Measurements from ENCODE around the gene SUDS3.

Gene SUDS3

GRCh38 chr12:118344829-118345228 lies 31.5 kb upstream of the SUDS3 start:
- Histone ChIP-seq H2AK5ac (ENCODE audit: low read depth, low read length) (no peak overlapping the region), H4K91ac (ENCODE audit: low read depth, low read length, poor library complexity) (no peak overlapping the region), H3K9me3 (replicated peaks in 1 of 2; ENCODE audit: control insufficient read depth in 2 of 2, insufficient read depth in 1 of 2, low read depth in 1 of 2, low read length in 2 of 2) (no peaks in the 10 kb centered on the region), H3K4me1 (ENCODE audit: control insufficient read depth in 2 of 2, insufficient read depth in 1 of 2, low read depth in 1 of 2, low read length in 2 of 2) (no peaks in the 10 kb centered on the region), H3K18ac (ENCODE audit: low read length) (no peak overlapping the region), H3K14ac (ENCODE audit: low read length) (no peak overlapping the region), H3K4ac (ENCODE audit: low read length) (no peak overlapping the region), H2AFZ (ENCODE audit: low read length) (no peak overlapping the region), H3K23ac (ENCODE audit: low read depth, low read length, poor library complexity) (no peak overlapping the region), H2BK5ac (ENCODE audit: low read length) (no peak overlapping the region), H3K27ac (replicated peaks; ENCODE audit: low read length) (no peak overlapping the region), H3K36me3 (replicated peaks in 1 of 2; ENCODE audit: control insufficient read depth in 2 of 2, insufficient read depth in 2 of 2, low read length in 2 of 2) (no peaks in the 10 kb centered on the region), H2BK15ac (ENCODE audit: low read length) (no peak overlapping the region), H3K9ac (ENCODE audit: low read depth, low read length, poor library complexity) (no peak overlapping the region), H3K27me3 (ENCODE audit: control insufficient read depth in 3 of 3, insufficient read depth in 3 of 3, low read depth in 1 of 3, low read length in 3 of 3) (no peaks in the 10 kb centered on the region), H3K4me3 (ENCODE audit: low read length in 2 of 2) (no peak overlapping the region), H3K4me2 (ENCODE audit: insufficient read depth, low read length, poor library complexity, severe bottlenecking) (no peak overlapping the region), H2BK12ac (ENCODE audit: low read length) (no peak overlapping the region), H4K8ac (ENCODE audit: low read depth, low read length) (no peak overlapping the region), H3K79me1 (ENCODE audit: low read depth, low read length) (no peaks in the 10 kb centered on the region), H2BK120ac (ENCODE audit: low read depth, low read length) (no peak overlapping the region)
- DNase-seq (ENCODE audit: low spot score) = no peak

- no peak overlapping the region for H2BK15ac ChIP-seq (ENCODE audit: low read length)
- H3K4me2 ChIP-seq (ENCODE audit: insufficient read depth, low read length, poor library complexity, severe bottlenecking) = no peak overlapping the region
- WGBS, 2 donors (ENCODE audit: extremely low coverage in 2 of 2, insufficient read length in 2 of 2, insufficient replicate concordance in 1 of 2) = no CpG with 5 or more reads among the region's 1 CpG
- no peaks in the 10 kb centered on the region for H3K36me3 ChIP-seq (replicated peaks in 1 of 2; ENCODE audit: control insufficient read depth in 2 of 2, insufficient read depth in 2 of 2, low read length in 2 of 2)
- H3K4ac ChIP-seq (ENCODE audit: low read length) = no peak overlapping the region
- H3K9me3 ChIP-seq (replicated peaks in 1 of 2; ENCODE audit: control insufficient read depth in 2 of 2, insufficient read depth in 1 of 2, low read depth in 1 of 2, low read length in 2 of 2) = no peaks in the 10 kb centered on the region
- no peak overlapping the region for H3K4me3 ChIP-seq (ENCODE audit: low read length in 2 of 2)
- no peak overlapping the region for H2AK5ac ChIP-seq (ENCODE audit: low read depth, low read length)
- H3K79me1 ChIP-seq (ENCODE audit: low read depth, low read length) = no peaks in the 10 kb centered on the region
- DNase-seq (ENCODE audit: low spot score) = no peak
- no peak overlapping the region for H2BK12ac ChIP-seq (ENCODE audit: low read length)
- no peak overlapping the region for H4K91ac ChIP-seq (ENCODE audit: low read depth, low read length, poor library complexity)
- no peak overlapping the region for H3K27ac ChIP-seq (replicated peaks; ENCODE audit: low read length)
- H2AFZ ChIP-seq (ENCODE audit: low read length) = no peak overlapping the region
- no peaks in the 10 kb centered on the region for H3K27me3 ChIP-seq (ENCODE audit: control insufficient read depth in 3 of 3, insufficient read depth in 3 of 3, low read depth in 1 of 3, low read length in 3 of 3)
- no peak overlapping the region for H2BK5ac ChIP-seq (ENCODE audit: low read length)
- no peak overlapping the region for H2BK120ac ChIP-seq (ENCODE audit: low read depth, low read length)
- H3K18ac ChIP-seq (ENCODE audit: low read length) = no peak overlapping the region
- H3K4me1 ChIP-seq (ENCODE audit: control insufficient read depth in 2 of 2, insufficient read depth in 1 of 2, low read depth in 1 of 2, low read length in 2 of 2) = no peaks in the 10 kb centered on the region
- no peak overlapping the region for H3K23ac ChIP-seq (ENCODE audit: low read depth, low read length, poor library complexity)
- no peak overlapping the region for H4K8ac ChIP-seq (ENCODE audit: low read depth, low read length)
- H3K14ac ChIP-seq (ENCODE audit: low read length) = no peak overlapping the region
- H3K9ac ChIP-seq (ENCODE audit: low read depth, low read length, poor library complexity) = no peak overlapping the region
Observed at GRCh38 chr12:118345355-118345754, 31.0 kb upstream of the SUDS3 start.

GRCh38 chr12:118346895-118347294 lies 29.5 kb upstream of the SUDS3 start:
- Histone ChIP-seq H3K14ac (ENCODE audit: low read length) (no peak overlapping the region), H3K36me3 (replicated peaks in 1 of 2; ENCODE audit: control insufficient read depth in 2 of 2, insufficient read depth in 2 of 2, low read length in 2 of 2) (no peaks in the 10 kb centered on the region), H3K4me2 (ENCODE audit: insufficient read depth, low read length, poor library complexity, severe bottlenecking) (no peak overlapping the region), H3K18ac (ENCODE audit: low read length) (no peak overlapping the region), H2AK5ac (ENCODE audit: low read depth, low read length) (no peak overlapping the region), H3K79me1 (ENCODE audit: low read depth, low read length) (no peaks in the 10 kb centered on the region), H3K4ac (ENCODE audit: low read length) (no peak overlapping the region), H4K8ac (ENCODE audit: low read depth, low read length) (no peak overlapping the region), H3K9ac (ENCODE audit: low read depth, low read length, poor library complexity) (no peak overlapping the region), H3K4me1 (ENCODE audit: control insufficient read depth in 2 of 2, insufficient read depth in 1 of 2, low read depth in 1 of 2, low read length in 2 of 2) (no peaks in the 10 kb centered on the region), H3K23ac (ENCODE audit: low read depth, low read length, poor library complexity) (no peak overlapping the region), H2BK120ac (ENCODE audit: low read depth, low read length) (no peak overlapping the region), H2BK5ac (ENCODE audit: low read length) (no peak overlapping the region), H2BK15ac (ENCODE audit: low read length) (no peak overlapping the region), H3K4me3 (ENCODE audit: low read length in 2 of 2) (no peak overlapping the region), H3K27ac (replicated peaks; ENCODE audit: low read length) (no peak overlapping the region), H3K9me3 (replicated peaks in 1 of 2; ENCODE audit: control insufficient read depth in 2 of 2, insufficient read depth in 1 of 2, low read depth in 1 of 2, low read length in 2 of 2) (no peaks in the 10 kb centered on the region), H3K27me3 (ENCODE audit: control insufficient read depth in 3 of 3, insufficient read depth in 3 of 3, low read depth in 1 of 3, low read length in 3 of 3) (no peaks in the 10 kb centered on the region), H4K91ac (ENCODE audit: low read depth, low read length, poor library complexity) (no peak overlapping the region), H2BK12ac (ENCODE audit: low read length) (no peak overlapping the region), H2AFZ (ENCODE audit: low read length) (no peak overlapping the region)
- WGBS, 2 donors (ENCODE audit: extremely low coverage in 2 of 2, insufficient read length in 2 of 2, insufficient replicate concordance in 1 of 2) = no CpG with 5 or more reads among the region's 7 CpGs
- no peak for DNase-seq (ENCODE audit: low spot score)

- no peak for DNase-seq (ENCODE audit: low spot score)
- no peaks in the 10 kb centered on the region for H3K4me1 ChIP-seq (ENCODE audit: control insufficient read depth in 2 of 2, insufficient read depth in 1 of 2, low read depth in 1 of 2, low read length in 2 of 2)
- H3K9me3 ChIP-seq (replicated peaks in 1 of 2; ENCODE audit: control insufficient read depth in 2 of 2, insufficient read depth in 1 of 2, low read depth in 1 of 2, low read length in 2 of 2) = no peaks in the 10 kb centered on the region
- no peak overlapping the region for H4K8ac ChIP-seq (ENCODE audit: low read depth, low read length)
- H2BK12ac ChIP-seq (ENCODE audit: low read length) = no peak overlapping the region
- H4K91ac ChIP-seq (ENCODE audit: low read depth, low read length, poor library complexity) = no peak overlapping the region
- no peak overlapping the region for H2BK120ac ChIP-seq (ENCODE audit: low read depth, low read length)
- no peak overlapping the region for H3K9ac ChIP-seq (ENCODE audit: low read depth, low read length, poor library complexity)
- no peak overlapping the region for H2AK5ac ChIP-seq (ENCODE audit: low read depth, low read length)
- H3K79me1 ChIP-seq (ENCODE audit: low read depth, low read length) = no peaks in the 10 kb centered on the region
- no CpG with 5 or more reads among the region's 2 CpGs for WGBS, 2 donors (ENCODE audit: extremely low coverage in 2 of 2, insufficient read length in 2 of 2, insufficient replicate concordance in 1 of 2)
- H2BK15ac ChIP-seq (ENCODE audit: low read length) = no peak overlapping the region
- no peak overlapping the region for H2BK5ac ChIP-seq (ENCODE audit: low read length)
- no peak overlapping the region for H3K4me2 ChIP-seq (ENCODE audit: insufficient read depth, low read length, poor library complexity, severe bottlenecking)
- no peak overlapping the region for H3K18ac ChIP-seq (ENCODE audit: low read length)
- no peaks in the 10 kb centered on the region for H3K27me3 ChIP-seq (ENCODE audit: control insufficient read depth in 3 of 3, insufficient read depth in 3 of 3, low read depth in 1 of 3, low read length in 3 of 3)
- no peak overlapping the region for H3K14ac ChIP-seq (ENCODE audit: low read length)
- no peaks in the 10 kb centered on the region for H3K36me3 ChIP-seq (replicated peaks in 1 of 2; ENCODE audit: control insufficient read depth in 2 of 2, insufficient read depth in 2 of 2, low read length in 2 of 2)
- no peak overlapping the region for H3K4ac ChIP-seq (ENCODE audit: low read length)
- no peak overlapping the region for H2AFZ ChIP-seq (ENCODE audit: low read length)
- no peak overlapping the region for H3K23ac ChIP-seq (ENCODE audit: low read depth, low read length, poor library complexity)
- no peak overlapping the region for H3K4me3 ChIP-seq (ENCODE audit: low read length in 2 of 2)
- H3K27ac ChIP-seq (replicated peaks; ENCODE audit: low read length) = no peak overlapping the region
Observed at GRCh38 chr12:118347916-118348315, 28.4 kb upstream of the SUDS3 start.
